BJ (cell line): ENCODE results near the gene UCP2. TPM values are rescaled to one million over a fixed set of nuclear protein-coding genes. Genes with fewer than 3 reads are reported as not detected.

Experiments used
- CTCF ChIA-PET: fragments of 350-600 bp; formaldehyde crosslinking; extraction: SDS; loops from one replicate; lab custom pipeline; 2021; ENCODE audit warnings: antibody characterized with exemption, inconsistent platforms; lab: Yijun Ruan, JAX
- POLR2A ChIA-PET: fragments of 300-600 bp; sonication (Branson Sonifier 250); formaldehyde crosslinking; extraction: SDS; loops from one replicate; lab custom pipeline; 2021; ENCODE audit warnings: antibody characterized with exemption; lab: Charles Lee
- DNase-seq: peaks from one replicate; pipeline ENCODE4 v3.0.0-alpha.2; 2011; ENCODE audit warnings: low read depth
- H3K27me3 ChIP-seq: 2 replicates; pipeline ENCODE4 v1.6.0; 2011; ENCODE audit warnings: low read length; ENCODE audit not compliant: control insufficient read depth, insufficient read depth
- H3K36me3 ChIP-seq: 2 replicates; pipeline ENCODE4 v1.5.1; 2011; ENCODE audit warnings: low read length; ENCODE audit not compliant: control insufficient read depth, insufficient read depth
- H3K4me3 ChIP-seq: 2 replicates; pipeline ENCODE4 v1.5.1; 2011; ENCODE audit warnings: low read depth, mild to moderate bottlenecking, control low read depth, low read length
- polyA plus RNA-seq: library from polyadenylated mRNA; depleted of rRNA; stranded (reverse); fragments of >200 nt; gene quantifications from 2 replicates; pipeline ENCODE4 v1.2.3, GENCODE V29; 2011
- TF ChIP-seq, protein P1 (sequence below): IDR thresholded peaks from 2 replicates; pipeline ENCODE4 v1.5.1; 2011; ENCODE audit warnings: low read depth, mild to moderate bottlenecking, control low read depth, inconsistent platforms, low read length, moderate library complexity; ENCODE audit not compliant: insufficient read depth

Gene UCP2
- polyA plus RNA-seq, 1 experiment, result 26.6 TPM

- POLR2A ChIA-PET, result no interaction called here
- TF ChIP-seq, protein P1, sequence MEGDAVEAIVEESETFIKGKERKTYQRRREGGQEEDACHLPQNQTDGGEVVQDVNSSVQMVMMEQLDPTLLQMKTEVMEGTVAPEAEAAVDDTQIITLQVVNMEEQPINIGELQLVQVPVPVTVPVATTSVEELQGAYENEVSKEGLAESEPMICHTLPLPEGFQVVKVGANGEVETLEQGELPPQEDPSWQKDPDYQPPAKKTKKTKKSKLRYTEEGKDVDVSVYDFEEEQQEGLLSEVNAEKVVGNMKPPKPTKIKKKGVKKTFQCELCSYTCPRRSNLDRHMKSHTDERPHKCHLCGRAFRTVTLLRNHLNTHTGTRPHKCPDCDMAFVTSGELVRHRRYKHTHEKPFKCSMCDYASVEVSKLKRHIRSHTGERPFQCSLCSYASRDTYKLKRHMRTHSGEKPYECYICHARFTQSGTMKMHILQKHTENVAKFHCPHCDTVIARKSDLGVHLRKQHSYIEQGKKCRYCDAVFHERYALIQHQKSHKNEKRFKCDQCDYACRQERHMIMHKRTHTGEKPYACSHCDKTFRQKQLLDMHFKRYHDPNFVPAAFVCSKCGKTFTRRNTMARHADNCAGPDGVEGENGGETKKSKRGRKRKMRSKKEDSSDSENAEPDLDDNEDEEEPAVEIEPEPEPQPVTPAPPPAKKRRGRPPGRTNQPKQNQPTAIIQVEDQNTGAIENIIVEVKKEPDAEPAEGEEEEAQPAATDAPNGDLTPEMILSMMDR, result no peak
Measured at GRCh38 chr11:73946798-73947458, 35.7 kb downstream of the UCP2 start.

DNA sequence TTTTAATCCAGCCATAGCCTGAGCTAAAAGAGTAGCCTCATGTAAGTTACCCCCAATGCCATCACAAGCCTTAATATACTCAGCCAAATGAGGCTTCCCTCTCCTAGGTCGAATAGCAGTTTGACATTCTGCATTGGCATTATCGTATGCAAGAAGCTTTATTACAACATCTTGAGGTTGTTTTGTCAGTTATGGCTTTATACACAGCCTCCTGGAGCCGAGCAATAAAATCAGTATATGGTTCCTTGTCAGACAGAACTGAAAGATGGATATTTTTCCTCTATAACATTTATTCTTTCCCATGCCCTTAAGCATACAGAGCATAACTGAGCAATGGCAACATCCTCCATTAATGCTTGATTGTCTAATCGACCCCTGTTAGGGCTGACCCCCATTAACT is 37.2 kb downstream of the UCP2 start:
- POLR2A ChIA-PET, result no interaction called here
- Histone ChIP-seq H3K36me3 (no peaks in the 10 kb centered on the region), H3K27me3 (no peaks in the 10 kb centered on the region), H3K4me3 (no peak overlapping the region)
- DNase-seq, result no peak
- CTCF ChIA-PET, result interaction anchor here (0.9 to 1.8 kb wide), 3 partner anchors 10 to 15 kb away, joined by 3 to 7 read pairs (median 3); no protein-coding TSS in a partner anchor
- TF ChIP-seq, protein P1, result no peak

More at GRCh38 chr11:73946798-73947458, 35.7 kb downstream of the UCP2 start:
- CTCF ChIA-PET, result interaction anchor here (1.5 to 1.8 kb wide), 2 partner anchors 11 to 15 kb away, joined by 3 to 7 read pairs; no protein-coding TSS in a partner anchor
- Histone ChIP-seq H3K4me3 (no peak overlapping the region), H3K36me3 (no peaks in the 10 kb centered on the region), H3K27me3 (no peaks in the 10 kb centered on the region)
- no peak for DNase-seq

DNA sequence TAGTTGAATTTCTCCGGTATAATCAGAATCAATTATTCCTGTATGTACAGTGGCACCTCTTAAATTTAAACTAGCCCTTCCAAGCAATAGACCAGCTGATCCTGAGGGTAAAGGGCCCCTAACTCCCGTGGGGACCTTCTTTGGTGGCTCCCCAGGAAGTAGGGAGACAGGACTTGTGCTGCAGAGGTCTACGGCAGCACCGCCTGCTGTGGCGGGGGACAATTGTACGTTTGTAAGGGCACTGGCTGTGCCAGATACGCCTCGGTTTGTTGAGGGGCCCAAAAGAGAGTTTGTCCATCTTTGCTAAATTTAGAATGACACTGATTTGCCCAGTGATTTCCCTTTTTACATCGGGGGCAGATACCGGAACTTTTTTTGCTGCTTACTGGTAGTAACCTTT is 37.7 kb downstream of the UCP2 start:
- ChIA-PET CTCF (no interaction called here), POLR2A (no interaction called here)
- no peak for DNase-seq
- no peak overlapping the region for H3K4me3 ChIP-seq
- TF ChIP-seq, protein P1, result no peak
- H3K36me3 ChIP-seq, result no peaks in the 10 kb centered on the region
- no peaks in the 10 kb centered on the region for H3K27me3 ChIP-seq

DNA sequence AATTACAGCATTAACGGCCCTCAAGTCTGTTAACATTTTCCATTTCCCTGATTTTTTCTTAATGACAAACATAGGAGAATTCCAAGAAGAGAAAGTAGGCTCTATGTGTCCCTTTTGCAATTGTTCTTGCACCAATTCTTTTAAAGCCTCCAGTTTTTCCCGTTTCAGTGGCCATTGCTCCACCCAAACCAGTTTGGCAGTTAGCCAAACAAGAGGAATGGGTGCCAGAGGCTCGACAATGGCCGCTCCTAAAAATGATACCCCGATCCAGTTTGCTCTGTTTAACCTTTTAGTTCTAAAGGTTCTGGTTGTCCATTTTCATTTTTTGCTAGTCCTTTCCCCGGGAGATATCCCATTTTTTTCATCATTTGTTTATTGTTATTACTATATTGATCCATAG is 38.6 kb downstream of the UCP2 start:
- no peak for DNase-seq
- CTCF ChIA-PET, result no interaction called here
- TF ChIP-seq, protein P1, result no peak
- Histone ChIP-seq H3K27me3 (no peaks in the 10 kb centered on the region), H3K36me3 (no peaks in the 10 kb centered on the region), H3K4me3 (no peak overlapping the region)
- POLR2A ChIA-PET, result no interaction called here

DNA sequence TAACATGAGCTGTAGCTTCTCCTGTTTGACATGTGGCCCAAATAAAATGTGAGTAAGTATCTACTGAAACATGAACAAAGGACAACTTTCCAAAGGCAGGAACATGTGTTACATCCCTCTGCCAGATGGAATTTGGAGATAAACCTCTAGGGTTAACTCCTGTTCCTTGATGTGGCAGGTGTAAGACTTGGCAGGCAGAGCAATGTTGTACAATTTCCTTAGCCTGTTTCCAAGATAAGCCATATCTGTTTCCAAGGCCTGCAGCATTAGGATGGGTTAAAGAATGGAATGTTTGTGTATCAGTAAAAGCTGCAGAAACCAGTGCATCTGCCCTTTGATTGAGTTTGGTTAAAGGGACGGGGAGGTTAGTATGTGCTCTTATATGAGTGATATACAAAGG is 40.6 kb downstream of the UCP2 start:
- DNase-seq, result no peak
- H3K36me3 ChIP-seq, result no peaks in the 10 kb centered on the region
- CTCF ChIA-PET, result interaction anchor here (0.9 to 1.4 kb wide), 4 partner anchors 9 to 316 kb away, joined by 3 to 4 read pairs (median 3); no protein-coding TSS in a partner anchor
- POLR2A ChIA-PET, result no interaction called here
- H3K4me3 ChIP-seq, result no peak overlapping the region
- TF ChIP-seq, protein P1, result no peak
- no peaks in the 10 kb centered on the region for H3K27me3 ChIP-seq
